A172 (cell line): ENCODE data around the gene ASCC1. TPM values are rescaled to one million over a fixed set of nuclear protein-coding genes. Genes with fewer than 3 reads are reported as not detected.
"Not testable (repeated sequence)": the region's sequence is repeated elsewhere in the genome, so short reads cannot be mapped to it uniquely, and the experiment has no call there.

ENCODE experiments used
- DNase-seq: peaks from one replicate; pipeline ENCODE4 v3.0.0-alpha.2; 2015; ENCODE audit warnings: low spot score
- total RNA-seq: library from RNA; depleted of rRNA; stranded (reverse); fragments of >200 nt; shearing (Covaris generic); gene quantifications from 2 replicates; pipeline ENCODE4 v1.2.3, GENCODE V29; 2014

The ASCC1 gene
- total RNA-seq, 1 experiment from 2014 or later: 30.0 TPM

- DNase-seq: no peak
Measured at GRCh38 chr10:72221278-72221677, 5.2 kb upstream of the ASCC1 start.

- no peak for DNase-seq
Measured at GRCh38 chr10:72220637-72221036, 4.6 kb upstream of the ASCC1 start.

GRCh38 chr10:72219235-72219814 lies 3.2 kb upstream of the ASCC1 start:
- DNase-seq: no peak

GRCh38 chr10:72218726-72219125 lies 2.6 kb upstream of the ASCC1 start:
- no peak for DNase-seq

- DNase-seq: no peak
Measured at GRCh38 chr10:72218325-72218724, 2.2 kb upstream of the ASCC1 start.

GRCh38 chr10:72211832-72212231 lies 4.2 kb downstream of the ASCC1 start:
- DNase-seq: not testable (repeated sequence)

- peak; percentile 67 for DNase-seq
Measured at GRCh38 chr10:72211381-72211780, 4.7 kb downstream of the ASCC1 start.

- DNase-seq: not testable (repeated sequence)
Measured at GRCh38 chr10:72208526-72208925, 7.5 kb downstream of the ASCC1 start.

GRCh38 chr10:72206511-72207229 lies 9.4 kb downstream of the ASCC1 start:
- no peak for DNase-seq

- DNase-seq: peak; percentile 29
Measured at GRCh38 chr10:72204724-72205123, 11.4 kb downstream of the ASCC1 start.

- peak; percentile 55 for DNase-seq
Measured at GRCh38 chr10:72204296-72204695, 11.8 kb downstream of the ASCC1 start.

GRCh38 chr10:72201293-72201692 lies 14.8 kb downstream of the ASCC1 start:
- DNase-seq: no peak

- DNase-seq: no peak
Measured at GRCh38 chr10:72200883-72201282, 15.2 kb downstream of the ASCC1 start.

GRCh38 chr10:72194949-72195348 lies 21.1 kb downstream of the ASCC1 start:
- no peak for DNase-seq

GRCh38 chr10:72186982-72187330 lies 29.1 kb downstream of the ASCC1 start:
- no peak for DNase-seq

GRCh38 chr10:72186258-72186981 lies 29.7 kb downstream of the ASCC1 start:
- DNase-seq: no peak

GRCh38 chr10:72184156-72184555 lies 31.9 kb downstream of the ASCC1 start:
- no peak for DNase-seq

GRCh38 chr10:72177454-72177853 lies 38.6 kb downstream of the ASCC1 start:
- DNase-seq: no peak

- no peak for DNase-seq
Measured at GRCh38 chr10:72176701-72177100, 39.4 kb downstream of the ASCC1 start.

GRCh38 chr10:72175149-72175548 lies 40.9 kb downstream of the ASCC1 start:
- DNase-seq: peak; percentile 52

GRCh38 chr10:72174297-72174662 lies 41.8 kb downstream of the ASCC1 start:
- no peak for DNase-seq

GRCh38 chr10:72173619-72174296 lies 42.3 kb downstream of the ASCC1 start:
- peak; percentile 53 for DNase-seq

GRCh38 chr10:72173262-72173618 lies 42.8 kb downstream of the ASCC1 start:
- DNase-seq: peak; percentile 4
